Measurements from ENCODE around the gene RABL6.
"Not testable (repeated sequence)": the region's sequence is repeated elsewhere in the genome, so short reads cannot be mapped to it uniquely, and the experiment has no call there.

RABL6 gene, protein sequence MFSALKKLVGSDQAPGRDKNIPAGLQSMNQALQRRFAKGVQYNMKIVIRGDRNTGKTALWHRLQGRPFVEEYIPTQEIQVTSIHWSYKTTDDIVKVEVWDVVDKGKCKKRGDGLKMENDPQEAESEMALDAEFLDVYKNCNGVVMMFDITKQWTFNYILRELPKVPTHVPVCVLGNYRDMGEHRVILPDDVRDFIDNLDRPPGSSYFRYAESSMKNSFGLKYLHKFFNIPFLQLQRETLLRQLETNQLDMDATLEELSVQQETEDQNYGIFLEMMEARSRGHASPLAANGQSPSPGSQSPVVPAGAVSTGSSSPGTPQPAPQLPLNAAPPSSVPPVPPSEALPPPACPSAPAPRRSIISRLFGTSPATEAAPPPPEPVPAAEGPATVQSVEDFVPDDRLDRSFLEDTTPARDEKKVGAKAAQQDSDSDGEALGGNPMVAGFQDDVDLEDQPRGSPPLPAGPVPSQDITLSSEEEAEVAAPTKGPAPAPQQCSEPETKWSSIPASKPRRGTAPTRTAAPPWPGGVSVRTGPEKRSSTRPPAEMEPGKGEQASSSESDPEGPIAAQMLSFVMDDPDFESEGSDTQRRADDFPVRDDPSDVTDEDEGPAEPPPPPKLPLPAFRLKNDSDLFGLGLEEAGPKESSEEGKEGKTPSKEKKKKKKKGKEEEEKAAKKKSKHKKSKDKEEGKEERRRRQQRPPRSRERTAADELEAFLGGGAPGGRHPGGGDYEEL

DNA sequence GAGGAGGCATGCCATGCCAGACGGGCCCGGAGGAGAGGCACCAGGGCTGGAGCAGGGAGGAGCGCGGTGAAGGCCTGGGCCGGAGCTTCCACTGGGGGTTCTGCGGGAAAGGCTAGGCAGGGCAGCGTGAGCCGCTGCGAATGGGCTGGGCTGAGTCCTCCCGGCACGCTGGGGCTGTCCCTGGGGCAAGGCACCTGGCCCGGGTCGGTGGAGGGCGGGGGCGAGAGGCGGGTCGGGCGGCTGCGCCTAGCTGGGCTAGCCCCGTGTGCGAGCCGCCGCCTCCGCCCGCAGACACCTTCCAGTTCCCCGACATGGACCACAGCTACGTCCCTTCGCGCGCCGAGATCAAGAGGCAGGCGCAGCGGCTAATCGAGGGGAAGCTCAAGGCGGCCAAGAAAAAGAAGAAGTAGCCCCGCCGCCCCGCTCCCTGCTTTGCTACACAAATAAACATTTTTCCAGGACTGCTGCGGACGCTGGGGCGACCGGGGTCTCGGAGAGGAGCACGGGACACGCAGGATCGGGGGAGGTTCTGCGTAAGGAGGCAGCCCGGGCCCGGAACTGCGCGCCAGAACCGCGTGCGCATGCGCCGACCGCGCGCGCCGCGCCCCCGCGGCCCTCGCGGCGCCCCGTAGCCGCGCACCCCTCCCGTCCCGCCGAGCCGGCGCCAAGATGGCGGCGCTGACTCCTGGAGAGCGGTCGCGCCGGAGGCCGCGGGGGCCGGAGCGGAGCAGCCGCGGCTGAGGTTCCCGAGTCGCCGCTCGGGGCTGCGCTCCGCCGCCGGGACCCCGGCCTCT, at the start of gene RABL6:
Gene RABL6 (plus strand): TSS at position 668 of the 794 bp plus-strand sequence. CDS start 249 bp downstream, outside the sequence.
- DNase-seq: peak; percentile 66

DNA sequence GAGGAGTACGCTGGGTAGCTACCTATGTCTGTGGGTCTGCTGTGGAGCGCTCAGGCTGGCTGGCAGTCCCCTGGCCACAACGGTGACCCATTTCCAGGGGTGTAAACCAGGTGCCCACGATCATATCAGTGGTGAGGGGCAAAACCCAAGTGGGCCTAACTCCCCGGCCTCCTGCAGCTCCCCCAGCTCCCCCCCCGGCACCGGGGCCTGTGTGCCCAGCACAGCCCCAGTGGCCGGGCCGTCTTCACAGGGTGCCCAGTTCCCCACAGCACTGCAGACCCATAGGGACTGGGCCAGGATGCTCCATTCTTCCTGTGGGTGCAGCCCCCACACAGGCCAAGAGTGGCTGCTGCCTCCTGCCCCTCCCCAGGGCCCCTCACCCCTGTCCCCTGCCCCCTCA, 48.7 kb upstream of the RABL6 start:
- DNase-seq: no peak

DNA sequence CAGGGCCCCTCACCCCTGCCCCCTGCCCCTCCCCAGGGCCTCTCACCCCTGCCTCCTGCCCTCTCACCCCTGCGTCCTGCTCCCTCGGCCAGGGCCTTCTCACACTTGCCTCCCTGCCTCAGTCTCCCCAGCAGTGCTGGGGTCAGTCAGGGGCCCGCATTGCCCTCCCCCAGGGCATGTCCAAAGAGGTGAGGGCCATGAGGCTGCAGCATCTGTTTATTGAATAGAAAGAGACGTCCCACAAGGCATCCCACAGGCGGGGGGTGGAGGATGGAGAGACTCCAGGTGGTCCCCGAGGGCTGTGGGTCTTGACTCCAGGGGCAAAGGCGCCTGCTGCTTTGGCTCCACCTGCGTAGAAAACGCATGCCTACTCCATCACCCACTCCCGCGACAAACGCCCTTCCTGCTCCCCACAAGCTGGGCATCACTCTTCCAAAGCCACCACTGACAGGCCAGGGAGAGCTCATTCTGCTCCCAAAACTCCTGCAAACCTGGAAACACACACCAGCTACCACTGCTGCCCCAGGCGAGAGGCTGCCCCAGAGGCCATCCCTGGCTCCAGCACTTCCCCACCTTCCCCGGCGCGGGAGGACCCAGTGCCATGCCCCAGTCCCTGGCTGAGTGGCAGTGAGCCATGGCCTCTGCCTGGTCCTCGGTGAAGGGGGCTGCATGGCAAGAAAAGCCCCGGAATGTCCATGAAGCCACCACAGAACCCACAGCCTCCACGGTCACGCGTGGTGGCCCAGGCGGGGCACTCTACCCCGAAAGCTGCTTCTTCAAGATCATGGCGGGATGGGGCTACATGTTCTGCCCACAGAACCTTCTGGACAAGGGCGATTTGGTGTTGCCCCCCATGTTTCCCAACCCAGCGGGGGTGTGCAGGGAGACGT, 48.1 kb upstream of the RABL6 start:
- no peak for DNase-seq

DNA sequence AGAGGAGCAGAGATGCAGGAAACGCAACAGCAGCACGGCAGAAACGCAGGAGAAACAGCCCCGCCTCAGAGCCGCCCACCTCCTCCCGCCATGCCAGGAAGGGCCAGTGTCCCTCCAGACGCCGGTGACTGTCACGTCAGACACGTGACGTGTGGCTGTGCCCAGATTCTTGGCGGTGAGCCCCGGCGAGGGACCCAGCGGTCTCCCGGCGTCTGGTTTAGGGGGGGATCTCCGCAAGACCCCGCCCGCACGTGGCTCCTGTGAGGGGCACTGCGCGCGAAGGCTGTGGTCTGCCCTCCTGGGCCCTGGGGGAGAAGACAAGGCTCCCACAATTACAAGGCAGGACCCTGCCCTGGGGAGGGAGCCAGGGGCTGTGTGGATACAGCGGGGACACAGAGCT, 47.3 kb upstream of the RABL6 start:
- DNase-seq: no peak

DNA sequence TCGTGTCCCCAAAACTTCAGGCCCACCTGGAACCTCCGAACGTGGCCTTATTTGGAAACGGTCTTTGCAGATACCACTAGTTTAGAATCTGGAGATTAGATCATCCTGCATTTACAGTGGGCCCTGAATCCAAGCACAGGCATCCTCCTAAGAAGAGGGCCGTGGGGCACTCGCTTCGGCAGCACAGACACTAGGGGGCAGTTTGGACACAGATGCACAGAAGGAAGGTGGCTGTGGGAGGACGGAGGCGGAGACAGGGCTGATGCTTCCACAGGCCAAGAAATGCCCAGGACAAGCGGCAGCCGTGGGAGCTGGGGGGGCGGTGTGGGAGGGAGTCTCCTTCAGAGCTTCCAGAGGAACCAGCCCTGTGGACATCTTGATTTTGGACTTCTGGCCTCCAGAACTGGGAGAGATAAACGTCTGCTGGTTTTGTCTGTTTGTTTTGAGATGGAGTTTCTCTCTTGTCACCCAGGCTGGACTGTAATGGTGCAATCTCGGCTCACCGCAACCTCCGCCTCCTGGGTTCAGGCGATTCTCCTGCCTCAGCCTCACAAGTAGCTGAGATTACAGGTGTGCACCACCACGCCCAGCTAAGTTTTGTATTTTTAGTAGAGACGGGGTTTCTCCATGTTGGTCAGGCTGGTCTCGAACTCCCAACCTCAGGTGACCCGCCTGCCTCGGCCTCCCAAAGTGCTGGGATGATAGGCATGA, 46.8 kb upstream of the RABL6 start:
- DNase-seq: not testable (repeated sequence)

DNA sequence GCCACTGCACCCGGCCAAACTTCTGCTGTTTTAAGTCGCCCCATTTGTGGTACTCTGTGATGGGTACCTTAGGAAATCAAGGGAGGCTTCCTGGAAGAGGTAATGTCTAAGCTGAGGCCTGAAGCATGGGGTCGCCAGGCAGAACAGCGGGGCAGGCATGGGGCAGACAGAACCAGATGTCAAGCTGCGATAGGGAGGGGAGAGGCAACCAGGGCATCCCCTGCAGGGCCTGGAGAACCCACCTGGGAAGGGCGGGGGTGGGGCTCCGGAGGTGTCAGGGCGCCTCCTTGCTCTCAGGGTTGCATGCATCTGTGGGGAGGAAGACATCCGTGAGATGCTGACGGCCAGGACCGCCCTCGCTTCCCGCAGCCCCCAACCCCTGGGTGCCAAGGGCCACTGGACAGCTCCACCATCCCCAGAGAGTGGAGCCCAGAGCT, 46.2 kb upstream of the RABL6 start:
- no peak for DNase-seq

DNA sequence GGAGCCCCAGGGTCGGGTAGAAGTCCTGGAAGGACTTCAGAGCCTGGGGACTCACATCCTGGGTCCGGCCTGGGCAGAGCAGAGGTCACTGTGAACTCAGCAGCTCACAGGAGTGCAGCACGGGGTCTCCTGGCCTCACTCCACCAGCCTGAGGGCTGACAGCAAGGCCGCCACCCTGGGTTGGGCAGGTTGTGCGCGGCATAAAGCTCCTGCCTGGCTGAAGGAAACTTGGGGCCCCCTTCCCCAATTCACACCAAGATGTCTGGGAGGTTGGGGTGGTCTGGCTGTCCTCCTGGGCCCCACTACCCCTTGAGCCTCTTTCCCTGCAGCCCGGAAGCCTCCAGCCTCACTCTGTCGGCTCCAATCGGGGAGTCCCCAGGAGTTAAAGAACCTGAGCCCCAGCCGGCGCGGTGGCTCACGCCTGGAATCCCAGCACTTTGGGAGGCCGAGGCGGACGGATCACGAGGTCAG, 45.5 kb upstream of the RABL6 start:
- no peak for DNase-seq

DNA sequence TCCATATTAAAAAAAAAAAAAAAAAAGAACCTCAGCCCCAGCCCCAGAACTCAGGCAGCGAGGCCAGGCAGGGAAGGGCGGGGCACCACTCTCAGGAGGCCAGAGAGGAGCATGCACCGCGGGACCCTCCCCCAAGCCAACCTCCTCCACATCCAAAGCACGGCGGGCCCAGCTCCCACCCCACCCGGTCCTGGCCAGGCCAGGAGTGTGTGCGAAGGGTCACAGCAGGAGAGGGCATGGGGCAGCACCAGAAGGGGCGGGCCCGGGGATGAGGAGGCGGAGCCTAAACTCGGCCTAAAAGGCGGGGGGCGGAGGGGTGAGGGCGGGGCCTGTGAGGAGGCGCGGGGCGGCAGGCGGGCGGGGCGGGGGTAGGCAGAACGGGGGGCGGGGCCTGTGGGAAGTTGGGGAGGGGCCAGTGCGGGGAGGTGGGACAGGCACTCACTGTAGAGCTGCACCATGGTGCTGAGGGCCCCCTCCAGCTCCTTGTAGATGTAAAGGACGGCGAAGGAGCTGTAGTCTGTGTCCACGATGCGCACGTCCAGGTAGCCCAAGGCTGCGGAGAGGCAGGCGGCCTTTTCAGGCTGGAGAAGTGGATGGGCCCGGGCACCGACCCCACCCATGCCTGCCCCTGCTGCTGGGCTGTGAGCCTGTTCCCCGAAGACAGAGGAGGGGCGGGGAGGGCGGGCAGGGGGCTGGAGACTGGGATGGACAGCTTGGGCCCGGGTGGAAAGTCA, 44.7 kb upstream of the RABL6 start:
- no peak for DNase-seq

DNA sequence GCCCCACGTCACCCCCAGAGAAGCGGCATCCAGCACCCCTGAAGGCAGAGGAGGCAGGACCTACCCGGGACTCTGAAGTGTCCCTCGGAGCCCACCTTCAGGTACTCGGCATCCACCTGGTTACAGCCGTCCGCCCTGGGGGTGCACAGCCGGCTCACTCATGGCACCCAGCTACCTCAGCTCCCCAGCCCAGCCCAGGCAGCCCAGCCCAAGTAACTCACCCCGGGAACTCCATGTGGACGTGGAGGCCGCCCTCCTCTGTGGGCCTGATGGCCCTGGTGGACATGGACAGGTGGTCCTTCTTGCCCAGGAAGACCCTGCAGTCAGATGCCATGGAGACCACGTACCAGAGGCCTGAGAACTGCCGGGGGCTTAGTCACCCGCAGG, 44.1 kb upstream of the RABL6 start:
- no peak for DNase-seq

DNA sequence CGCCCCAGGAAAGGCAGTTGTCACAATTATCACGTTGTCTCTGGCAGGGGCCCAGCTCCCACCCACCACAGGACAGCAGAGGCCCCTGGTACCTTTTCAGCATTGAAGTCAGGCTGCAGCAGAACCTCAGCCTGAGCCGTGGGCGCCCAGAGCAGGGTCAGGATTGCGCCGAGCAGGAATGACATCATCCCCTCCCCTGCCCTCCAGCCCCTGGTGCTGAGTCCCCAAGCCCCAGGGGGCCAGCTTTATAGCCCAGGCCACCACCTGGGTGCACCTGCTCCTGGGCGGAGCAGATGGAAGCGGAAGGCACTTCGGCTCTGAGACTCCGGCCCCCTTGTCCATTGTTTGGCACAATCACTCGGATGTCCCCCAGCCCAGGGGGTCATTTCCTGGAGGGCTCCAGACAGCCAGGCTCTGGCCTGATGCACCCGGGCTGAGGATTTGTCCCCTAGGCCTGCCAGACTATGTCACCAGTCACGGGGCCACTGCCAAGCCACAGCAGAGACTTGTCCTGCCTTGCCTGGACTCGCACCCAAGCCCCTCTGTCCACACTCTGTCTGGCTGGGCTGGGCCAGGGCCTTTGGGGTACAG, 43.4 kb upstream of the RABL6 start, which contains the start of gene LCN15:
Gene LCN15 (minus strand): TSS at position 218 of the 591 bp plus-strand sequence. CDS start 30 bp downstream, at position 188.
- DNase-seq: peak; percentile 27

DNA sequence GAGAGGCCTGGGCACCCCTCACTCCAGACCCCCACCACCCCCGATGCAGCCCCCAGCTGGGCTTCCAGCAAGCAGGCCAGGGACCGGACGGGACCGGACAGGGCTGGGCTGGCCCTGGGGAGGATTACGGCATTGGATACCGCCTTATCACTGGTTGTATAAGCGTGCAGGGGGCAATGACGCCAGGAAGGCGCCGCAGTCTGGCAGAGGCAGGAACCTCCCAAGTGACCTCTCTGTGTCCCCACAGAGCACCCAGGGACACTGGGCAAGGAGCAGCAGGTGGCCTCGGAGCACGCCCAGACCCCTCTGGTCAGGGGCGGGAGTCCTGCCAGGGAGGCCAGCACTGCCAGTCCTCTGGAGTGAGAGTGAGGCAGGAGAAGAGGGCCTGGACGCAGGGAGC, 42.7 kb upstream of the RABL6 start:
- DNase-seq: no peak

DNA sequence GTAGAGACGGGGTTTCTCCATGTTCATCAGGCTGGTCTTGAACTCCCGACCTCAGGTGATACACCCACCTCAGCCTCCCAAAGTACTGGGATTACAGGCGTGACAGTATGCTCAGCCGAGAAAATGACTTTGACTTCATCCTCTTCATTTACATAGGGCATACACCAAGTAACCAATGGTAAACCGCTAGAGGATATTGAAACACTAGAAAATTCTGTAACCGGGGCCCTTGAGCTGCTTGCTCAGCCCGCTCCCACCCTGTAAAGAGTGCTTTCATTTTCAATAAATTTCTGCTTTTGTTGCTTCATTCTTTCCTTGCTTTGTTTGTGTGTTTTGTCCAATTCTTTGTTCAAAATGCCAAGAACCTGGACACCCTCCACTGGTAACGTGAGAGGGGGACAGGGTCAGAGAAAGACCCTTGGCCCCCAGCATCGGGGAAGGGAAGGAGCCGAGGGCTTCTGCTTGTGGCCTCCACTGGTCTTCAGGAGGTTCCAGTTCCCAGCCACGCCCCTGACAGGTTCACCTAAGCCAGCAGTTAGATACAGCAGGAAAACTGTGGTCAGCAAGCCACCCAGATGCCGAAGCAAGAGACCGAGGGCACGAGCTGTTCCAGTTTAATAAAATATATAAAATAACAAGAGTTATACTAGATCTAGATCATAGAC, 41.9 kb upstream of the RABL6 start:
- not testable (repeated sequence) for DNase-seq

DNA sequence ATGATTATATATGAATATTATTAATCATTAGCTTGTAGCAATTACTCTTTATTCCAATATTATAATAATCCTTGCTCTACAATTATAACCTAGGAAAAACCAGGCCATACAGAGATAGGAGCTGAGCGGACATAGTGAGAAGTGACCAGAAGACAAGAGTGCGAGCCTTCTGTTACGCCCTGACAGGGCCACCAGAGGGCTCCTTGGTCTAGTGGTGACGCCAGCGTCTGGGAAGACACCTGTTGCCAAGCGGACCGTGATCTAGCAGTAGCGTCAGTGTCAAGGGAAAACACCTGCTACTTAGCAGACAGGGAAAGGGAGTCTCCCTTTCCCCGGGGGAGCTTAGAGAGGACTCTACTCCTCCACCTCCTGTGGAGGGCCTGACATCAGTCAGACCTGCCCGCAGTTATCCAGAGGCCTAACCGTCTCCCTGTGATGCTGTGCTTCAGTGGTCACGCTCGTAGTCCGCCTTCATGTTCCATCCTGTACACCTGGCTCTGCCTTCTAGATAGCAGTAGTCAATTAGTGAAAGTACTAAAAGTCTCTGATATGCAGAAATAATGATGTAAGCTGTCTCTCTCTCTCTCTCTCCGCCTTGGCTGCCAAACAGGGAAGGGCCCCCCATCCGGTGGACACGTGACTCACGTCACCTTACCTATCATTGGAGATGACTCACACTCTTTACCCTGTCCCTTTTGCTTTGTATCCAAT, 41.2 kb upstream of the RABL6 start:
- DNase-seq: peak; percentile 29

DNA sequence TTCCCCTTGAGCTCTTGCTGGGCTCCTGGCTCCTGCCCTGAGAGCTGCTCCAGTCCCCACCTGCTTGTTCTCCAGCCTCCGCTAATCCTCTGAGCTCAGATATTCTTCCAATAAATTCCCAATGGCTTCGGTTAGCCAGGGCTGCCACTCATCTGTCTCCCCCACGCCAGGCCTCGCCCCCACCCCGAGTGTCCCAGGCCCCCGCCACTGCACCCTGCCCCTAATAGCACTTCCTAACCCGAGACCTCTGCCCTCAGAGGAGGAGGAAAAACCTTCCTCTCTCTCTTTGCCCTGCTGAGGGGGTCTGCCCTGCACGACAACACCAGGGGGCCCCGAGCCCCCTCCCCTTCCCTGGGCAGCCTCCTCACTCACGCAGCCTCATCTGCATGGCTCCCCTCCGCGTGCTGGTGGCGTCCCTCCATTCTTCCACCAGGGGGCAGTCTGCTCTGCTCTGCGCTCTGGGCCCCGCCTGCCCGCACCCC, 38.0 kb upstream of the RABL6 start:
- peak; percentile 18 for DNase-seq

DNA sequence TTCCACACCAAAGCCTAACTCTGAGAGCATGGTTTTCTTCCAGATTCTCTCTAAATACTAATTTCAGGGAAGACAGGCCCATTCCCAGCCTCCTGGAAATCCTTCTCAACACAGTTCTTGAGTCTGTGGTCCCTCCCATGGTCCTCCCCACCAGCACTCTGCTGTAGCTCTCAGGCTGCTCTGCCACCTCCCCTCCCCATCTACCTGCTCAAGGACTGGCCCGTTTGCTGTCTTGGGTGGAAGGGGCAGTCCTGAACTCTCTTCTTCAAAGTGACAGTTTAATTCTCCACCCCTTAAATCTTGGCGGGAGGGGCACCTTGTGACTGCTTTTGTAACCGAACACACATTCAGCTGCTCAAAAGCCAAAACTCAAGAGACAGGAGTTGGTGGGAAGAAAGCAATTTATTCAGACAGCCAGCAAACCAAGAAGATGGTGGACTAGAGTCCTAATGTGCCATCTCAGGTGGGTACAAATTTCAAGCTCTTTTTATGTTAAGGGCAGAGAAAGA, 35.8 kb upstream of the RABL6 start:
- DNase-seq: no peak

DNA sequence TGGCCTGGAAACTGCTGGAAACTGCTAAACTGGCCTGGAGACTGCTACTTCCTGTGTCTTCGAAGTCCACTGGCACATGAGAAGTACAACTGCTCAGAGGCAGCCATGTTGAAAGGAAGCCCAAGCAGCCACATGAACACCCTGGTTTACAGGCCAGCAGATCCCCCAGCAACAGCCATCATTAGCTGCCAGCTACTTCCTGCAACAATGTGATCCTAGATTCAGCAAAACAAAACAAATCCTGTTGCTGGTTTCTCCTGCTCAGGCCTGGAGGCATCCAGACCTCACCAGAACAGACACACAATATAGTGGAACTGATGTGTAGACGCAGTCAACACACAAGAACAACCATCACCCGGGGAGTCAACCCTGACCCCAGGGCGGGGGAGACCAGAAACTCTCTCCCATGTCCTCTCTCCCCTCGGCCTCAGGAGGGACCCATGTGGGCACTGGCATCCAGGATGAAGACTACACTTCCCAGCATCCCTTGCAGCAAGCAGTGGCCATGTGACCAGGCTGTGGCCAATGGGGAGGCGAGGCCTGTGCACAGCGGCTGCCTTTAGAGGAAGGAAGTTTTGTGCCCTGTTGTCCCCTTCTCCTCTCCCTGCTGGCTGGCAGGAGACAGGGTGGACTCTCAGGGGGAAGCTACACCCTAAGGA, 34.2 kb upstream of the RABL6 start:
- DNase-seq: no peak

DNA sequence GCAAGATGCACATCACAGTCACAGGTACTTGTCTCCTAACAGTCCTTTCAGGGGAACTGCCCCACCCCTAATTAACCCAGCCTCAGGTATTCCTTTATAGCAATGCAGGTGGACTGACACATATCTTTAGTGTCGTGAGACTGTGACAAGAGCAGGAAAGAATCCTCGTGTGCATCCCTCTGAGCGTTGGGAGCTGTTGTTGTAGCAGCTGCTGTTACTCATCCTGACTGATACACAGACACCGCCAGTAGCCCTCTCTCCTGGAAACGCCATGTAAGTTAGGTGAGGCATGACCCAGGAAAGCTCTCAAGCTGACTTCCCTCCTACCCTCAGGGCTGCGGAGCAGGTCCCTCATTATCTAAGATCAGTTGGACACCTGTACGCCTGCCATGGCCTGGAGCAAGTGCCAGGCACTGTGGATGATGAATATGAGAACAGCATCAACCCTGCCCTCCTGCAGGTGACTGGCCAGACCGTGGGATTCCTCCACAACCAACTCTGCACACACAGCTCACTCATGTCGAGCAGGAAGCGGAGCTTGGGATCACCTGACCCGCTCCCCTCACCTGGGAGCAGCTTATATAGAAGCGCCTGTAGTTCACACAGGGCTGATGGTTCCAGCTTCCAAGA, 33.2 kb upstream of the RABL6 start:
- DNase-seq: no peak

DNA sequence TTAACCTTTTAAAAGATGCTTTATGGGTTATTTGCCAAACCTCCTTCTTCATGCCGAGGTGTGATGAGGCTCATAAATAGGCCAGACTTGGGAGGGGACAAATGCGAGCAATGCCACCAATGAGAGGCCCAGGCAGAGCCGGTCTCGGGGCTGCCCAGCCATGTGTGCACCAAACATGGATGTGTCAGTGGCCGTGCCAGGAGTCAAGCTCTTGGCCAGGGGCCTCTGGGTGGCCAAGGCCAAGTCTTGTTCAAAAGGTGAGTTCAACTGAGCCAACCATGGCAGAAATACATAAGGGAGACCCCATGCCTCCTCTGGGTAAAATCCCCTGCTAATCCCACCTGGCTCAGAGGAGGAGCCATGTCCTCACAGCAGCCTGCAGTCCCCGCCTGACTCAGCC, 32.6 kb upstream of the RABL6 start:
- DNase-seq: no peak
